ENCODE results near the gene AQP7. TPM values are rescaled to one million over a fixed set of nuclear protein-coding genes. Genes with fewer than 3 reads are reported as not detected.

AQP7 gene
- total and polyA plus RNA-seq, 9 of the 15 experiments (the other 6 are each of a cell fraction or from before 2014, with no cell fraction given) = 0.04 to 0.53 (median 0.07) TPM; not detected in 4

DNA sequence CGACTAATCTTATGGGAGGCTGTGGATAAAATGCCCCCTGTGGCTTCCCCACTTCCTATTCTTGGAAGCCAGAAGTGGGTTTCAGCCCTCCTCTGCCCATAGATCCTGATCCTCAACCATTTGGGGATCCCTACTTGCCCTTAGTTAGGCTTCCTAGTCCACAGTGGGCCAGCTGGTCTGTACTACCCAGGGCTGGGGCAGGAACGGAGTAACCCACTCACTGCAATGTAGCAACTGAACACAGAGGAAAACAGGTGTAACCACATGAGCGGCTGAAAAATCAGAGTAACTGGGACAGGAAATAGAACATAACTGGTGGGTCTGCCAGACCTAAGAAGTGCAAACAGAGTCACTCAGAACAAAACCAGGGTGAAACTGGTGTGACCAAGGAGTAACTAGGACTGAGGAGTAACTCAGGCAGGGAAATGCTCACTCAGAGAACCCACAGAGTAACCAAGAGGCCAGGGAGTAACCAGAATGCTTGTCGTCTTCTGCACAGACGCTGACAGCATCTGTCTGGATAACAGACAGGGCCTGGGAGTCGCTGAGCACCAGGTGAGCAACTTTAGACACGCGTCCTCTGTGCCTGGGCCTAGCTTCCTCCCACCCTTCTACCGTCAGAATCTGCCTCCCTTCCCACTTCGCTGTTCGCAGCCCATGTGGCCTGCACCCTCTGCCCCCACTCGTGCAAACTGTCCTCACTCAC is 44.0 kb upstream of the AQP7 start (continued):
- TF ChIP-seq ZNF224 (CRISPR knock-in tag; IDR thresholded peaks at IDR 0.05) (no peak), FOXM1 (IDR thresholded peaks at IDR 0.05; ENCODE audit: low read depth) (no peak), FOXM1 (CRISPR knock-in tag; IDR thresholded peaks at IDR 0.05; ENCODE audit: low read depth) (no peak), RFX7 (CRISPR knock-in tag; IDR thresholded peaks at IDR 0.05) (no peak), ZNF589 (CRISPR knock-in tag; IDR thresholded peaks at IDR 0.05; ENCODE audit: low read depth) (peak; percentile 23; the same call in 1 of the 2 replicates), JUN (IDR thresholded peaks at IDR 0.05; ENCODE audit: borderline replicate concordance, low read depth, low read length) (no peak), JUN (CRISPR knock-in tag; IDR thresholded peaks at IDR 0.05; ENCODE audit: borderline replicate concordance) (no peak), SRSF9 (IDR thresholded peaks at IDR 0.05; ENCODE audit: borderline replicate concordance, low read depth, low read length) (no peak), RB1 (IDR thresholded peaks at IDR 0.05; ENCODE audit: low read depth) (no peak), BRD9 (IDR thresholded peaks at IDR 0.05; ENCODE audit: low read depth, partially characterized antibody) (no peak), PHB2 (IDR thresholded peaks at IDR 0.05; ENCODE audit: low read depth) (no peak), CHD4 (IDR thresholded peaks at IDR 0.05; ENCODE audit: insufficient read depth, insufficient replicate concordance, low read depth, low read length, poor library complexity, severe bottlenecking) (peak; percentile 18), HNRNPLL (IDR thresholded peaks at IDR 0.05; ENCODE audit: low read depth, low read length, poor library complexity, severe bottlenecking) (no peak), TCF3 (CRISPR knock-in tag; IDR thresholded peaks at IDR 0.05) (no peak), MCM7 (IDR thresholded peaks at IDR 0.05) (no peak), LARP7 (IDR thresholded peaks at IDR 0.05) (no peak), NCOA1 (IDR thresholded peaks at IDR 0.05; ENCODE audit: low read depth) (no peak), TGIF2 (CRISPR knock-in tag; IDR thresholded peaks at IDR 0.05) (no peak), ZNF717 (CRISPR knock-in tag; IDR thresholded peaks at IDR 0.05) (no peak), NR3C1 (CRISPR knock-in tag; IDR thresholded peaks at IDR 0.05) (no peak), PHF20 (IDR thresholded peaks at IDR 0.05; ENCODE audit: partially characterized antibody) (no peak), ZNF316 (IDR thresholded peaks at IDR 0.05) (no peak), RAD51 (IDR thresholded peaks at IDR 0.05; ENCODE audit: borderline replicate concordance, low read depth) (no peak)
- TF ChIP-seq, protein P1, sequence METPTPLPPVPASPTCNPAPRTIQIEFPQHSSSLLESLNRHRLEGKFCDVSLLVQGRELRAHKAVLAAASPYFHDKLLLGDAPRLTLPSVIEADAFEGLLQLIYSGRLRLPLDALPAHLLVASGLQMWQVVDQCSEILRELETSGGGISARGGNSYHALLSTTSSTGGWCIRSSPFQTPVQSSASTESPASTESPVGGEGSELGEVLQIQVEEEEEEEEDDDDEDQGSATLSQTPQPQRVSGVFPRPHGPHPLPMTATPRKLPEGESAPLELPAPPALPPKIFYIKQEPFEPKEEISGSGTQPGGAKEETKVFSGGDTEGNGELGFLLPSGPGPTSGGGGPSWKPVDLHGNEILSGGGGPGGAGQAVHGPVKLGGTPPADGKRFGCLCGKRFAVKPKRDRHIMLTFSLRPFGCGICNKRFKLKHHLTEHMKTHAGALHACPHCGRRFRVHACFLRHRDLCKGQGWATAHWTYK (CRISPR knock-in tag; IDR thresholded peaks at IDR 0.05) = no peak
- TF ChIP-seq, protein P2, sequence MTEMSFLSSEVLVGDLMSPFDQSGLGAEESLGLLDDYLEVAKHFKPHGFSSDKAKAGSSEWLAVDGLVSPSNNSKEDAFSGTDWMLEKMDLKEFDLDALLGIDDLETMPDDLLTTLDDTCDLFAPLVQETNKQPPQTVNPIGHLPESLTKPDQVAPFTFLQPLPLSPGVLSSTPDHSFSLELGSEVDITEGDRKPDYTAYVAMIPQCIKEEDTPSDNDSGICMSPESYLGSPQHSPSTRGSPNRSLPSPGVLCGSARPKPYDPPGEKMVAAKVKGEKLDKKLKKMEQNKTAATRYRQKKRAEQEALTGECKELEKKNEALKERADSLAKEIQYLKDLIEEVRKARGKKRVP (CRISPR knock-in tag; IDR thresholded peaks at IDR 0.05) = no peak
- TF ChIP-seq, protein P3, sequence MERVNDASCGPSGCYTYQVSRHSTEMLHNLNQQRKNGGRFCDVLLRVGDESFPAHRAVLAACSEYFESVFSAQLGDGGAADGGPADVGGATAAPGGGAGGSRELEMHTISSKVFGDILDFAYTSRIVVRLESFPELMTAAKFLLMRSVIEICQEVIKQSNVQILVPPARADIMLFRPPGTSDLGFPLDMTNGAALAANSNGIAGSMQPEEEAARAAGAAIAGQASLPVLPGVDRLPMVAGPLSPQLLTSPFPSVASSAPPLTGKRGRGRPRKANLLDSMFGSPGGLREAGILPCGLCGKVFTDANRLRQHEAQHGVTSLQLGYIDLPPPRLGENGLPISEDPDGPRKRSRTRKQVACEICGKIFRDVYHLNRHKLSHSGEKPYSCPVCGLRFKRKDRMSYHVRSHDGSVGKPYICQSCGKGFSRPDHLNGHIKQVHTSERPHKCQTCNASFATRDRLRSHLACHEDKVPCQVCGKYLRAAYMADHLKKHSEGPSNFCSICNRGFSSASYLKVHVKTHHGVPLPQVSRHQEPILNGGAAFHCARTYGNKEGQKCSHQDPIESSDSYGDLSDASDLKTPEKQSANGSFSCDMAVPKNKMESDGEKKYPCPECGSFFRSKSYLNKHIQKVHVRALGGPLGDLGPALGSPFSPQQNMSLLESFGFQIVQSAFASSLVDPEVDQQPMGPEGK (CRISPR knock-in tag; IDR thresholded peaks at IDR 0.05; ENCODE audit: borderline replicate concordance) = no peak
- TF ChIP-seq, protein P4, sequence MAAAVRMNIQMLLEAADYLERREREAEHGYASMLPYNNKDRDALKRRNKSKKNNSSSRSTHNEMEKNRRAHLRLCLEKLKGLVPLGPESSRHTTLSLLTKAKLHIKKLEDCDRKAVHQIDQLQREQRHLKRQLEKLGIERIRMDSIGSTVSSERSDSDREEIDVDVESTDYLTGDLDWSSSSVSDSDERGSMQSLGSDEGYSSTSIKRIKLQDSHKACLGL (CRISPR knock-in tag; IDR thresholded peaks at IDR 0.05; ENCODE audit: borderline replicate concordance, poor library complexity, severe bottlenecking) = no peak
